ENCODE measurements around the gene ASB13.

- TF ChIP-seq CTCF (IDR thresholded peaks at IDR 0.05; ENCODE audit: low read depth, low read length) (no peak), MYC (IDR thresholded peaks at IDR 0.05; ENCODE audit: low read depth, low read length) (no peak), POLR2A (IDR thresholded peaks at IDR 0.05; ENCODE audit: extremely low read depth, insufficient read length) (no peak)
Measured at GRCh38 chr10:5616836-5617235, 49.6 kb downstream of the ASB13 start.

All from NB4 (cell line).